GM19035 (cell line): Measurements from ENCODE around the gene ASIC1.
"Not testable (repeated sequence)": the region's sequence is repeated elsewhere in the genome, so short reads cannot be mapped to it uniquely, and the experiment has no call there.

Experiments used
- ATAC-seq: cut with Tn5 transposase; IDR thresholded peaks from one replicate; pipeline ENCODE4 v1.9.1; 2021; ENCODE audit not compliant: unreplicated experiment

The ASIC1 gene

DNA sequence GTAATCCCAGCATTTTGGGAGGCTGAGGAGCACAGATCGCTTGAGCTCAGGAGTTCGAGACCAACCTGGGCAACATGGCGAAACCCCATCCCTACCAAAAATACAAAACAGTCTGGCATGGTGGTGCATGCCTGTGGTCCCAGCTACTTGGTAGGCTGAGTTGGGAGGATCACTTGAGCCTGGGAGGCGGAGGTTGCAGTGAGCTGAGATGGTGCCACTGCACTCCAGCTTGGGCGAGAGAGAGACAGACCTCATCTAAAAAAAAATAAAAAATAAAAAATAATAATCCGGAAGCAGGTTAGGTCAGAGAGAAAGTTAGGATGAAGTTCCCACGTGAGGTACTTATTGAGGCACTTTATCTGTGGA, 27.0 kb downstream of the ASIC1 start:
- ATAC-seq: not testable (repeated sequence)

DNA sequence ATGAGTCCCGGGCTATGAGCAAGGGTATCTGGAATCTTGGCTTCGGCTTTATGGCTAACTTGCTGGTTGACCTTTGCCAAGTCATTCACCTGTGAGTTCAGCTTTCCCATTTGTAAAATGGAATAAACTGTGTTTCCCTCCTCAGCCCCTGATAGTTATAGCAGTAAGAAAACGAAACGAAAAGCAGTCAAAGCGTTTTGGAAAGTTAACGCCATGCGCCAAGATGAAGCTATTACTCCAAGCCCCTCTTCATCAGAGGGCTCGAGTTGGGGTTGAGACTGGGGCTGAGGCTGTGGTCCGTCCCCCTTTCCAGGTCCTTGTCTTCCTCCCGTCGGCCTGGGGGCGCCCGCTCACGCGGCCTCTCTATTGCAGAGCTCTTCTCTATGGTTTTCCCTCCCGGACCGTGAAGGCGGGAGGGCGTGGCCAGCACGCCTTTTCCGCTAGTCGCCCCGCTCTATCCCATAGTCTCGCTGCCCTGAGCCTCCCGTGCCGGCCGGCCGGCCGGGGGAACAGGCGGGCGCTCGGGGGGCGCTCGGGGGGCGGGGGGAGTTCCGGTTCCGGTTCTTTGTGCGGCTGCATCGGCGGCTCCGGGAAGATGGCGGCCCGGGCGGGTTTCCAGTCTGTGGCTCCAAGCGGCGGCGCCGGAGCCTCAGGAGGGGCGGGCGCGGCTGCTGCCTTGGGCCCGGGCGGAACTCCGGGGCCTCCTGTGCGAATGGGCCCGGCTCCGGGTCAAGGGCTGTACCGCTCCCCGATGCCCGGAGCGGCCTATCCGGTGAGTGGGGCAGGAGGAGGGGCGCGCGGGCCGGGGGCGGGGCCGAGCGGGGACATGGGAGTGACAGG, 27.6 kb downstream of the ASIC1 start, which contains the start of gene SMARCD1:
Gene SMARCD1, plus strand, starts transcription at position 568 of the 840 bp plus-strand sequence. Its CDS starts 28 bp downstream, at position 596.
- peak; percentile 88 for ATAC-seq

DNA sequence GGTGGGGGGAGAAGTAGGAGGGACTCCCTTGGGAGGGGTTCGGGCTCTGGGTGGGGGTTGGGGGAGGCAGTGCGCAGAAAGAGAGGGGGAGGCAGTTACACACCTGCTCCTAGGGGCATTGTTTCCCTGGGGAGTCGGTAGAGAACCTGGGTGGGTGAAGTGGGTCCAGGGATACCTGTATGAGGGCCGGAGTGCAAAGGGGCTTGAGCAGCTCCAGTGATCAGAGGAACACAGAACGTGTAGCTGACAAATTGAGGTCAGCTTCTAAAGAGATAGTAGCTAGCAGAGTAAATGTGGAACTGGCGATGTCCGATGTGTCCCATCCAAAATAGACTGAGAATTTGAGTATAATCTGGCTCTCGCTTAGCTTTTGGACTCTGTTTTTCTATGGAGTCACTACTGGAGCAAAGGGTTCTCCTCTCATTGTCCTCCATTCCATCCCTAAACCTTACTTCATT, 28.2 kb downstream of the ASIC1 start:
- ATAC-seq: no peak

DNA sequence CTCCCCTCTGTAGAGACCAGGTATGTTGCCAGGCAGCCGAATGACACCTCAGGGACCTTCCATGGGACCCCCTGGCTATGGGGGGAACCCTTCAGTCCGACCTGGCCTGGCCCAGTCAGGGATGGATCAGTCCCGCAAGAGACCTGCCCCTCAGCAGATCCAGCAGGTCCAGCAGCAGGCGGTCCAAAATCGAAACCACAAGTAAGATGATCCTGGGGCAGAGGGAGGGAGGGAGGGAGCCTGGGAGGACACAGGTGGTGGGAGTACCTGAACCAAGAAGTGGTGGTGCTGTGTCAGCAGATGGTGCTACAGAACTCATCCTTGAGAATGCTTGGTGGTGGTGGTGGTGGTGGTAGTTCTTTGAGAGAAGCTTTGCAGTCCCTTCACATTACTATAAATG, 28.8 kb downstream of the ASIC1 start:
- ATAC-seq: no peak

DNA sequence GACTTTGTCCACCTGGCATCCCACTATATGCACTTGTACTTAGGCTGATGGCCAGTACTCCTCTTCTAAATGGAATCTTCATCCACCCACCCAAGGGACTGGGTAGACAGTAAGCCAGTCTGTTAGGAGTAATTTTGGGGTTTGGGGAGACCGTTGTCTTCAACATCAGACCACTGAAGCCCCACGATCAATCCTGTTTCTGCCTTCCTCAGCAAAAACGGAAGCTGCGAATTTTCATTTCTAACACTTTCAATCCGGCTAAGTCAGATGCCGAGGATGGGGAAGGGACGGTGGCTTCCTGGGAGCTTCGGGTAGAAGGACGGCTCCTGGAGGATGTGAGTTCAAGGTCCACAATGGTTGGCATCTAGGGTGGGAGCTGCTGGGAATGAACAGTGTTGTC, 29.8 kb downstream of the ASIC1 start:
- no peak for ATAC-seq

DNA sequence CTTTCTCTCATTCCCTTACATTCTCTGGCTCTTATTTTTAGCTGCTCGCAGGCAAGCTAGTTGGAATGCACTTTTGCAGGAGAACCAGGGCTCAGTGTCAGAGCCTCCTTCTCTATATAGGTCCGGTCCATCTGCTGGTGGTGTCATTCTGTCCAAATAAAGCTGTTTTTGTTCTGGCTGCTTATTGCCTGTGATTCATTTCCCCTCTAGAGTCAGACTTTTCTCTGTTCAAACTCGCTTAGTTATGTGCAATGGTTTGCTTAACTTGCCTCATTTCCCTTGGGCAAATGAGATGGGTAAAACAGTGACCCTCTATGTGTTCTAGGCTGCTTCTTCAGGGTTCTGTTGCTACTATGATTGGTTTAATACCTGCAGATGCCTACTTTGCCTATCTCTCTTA, 30.6 kb downstream of the ASIC1 start:
- no peak for ATAC-seq

DNA sequence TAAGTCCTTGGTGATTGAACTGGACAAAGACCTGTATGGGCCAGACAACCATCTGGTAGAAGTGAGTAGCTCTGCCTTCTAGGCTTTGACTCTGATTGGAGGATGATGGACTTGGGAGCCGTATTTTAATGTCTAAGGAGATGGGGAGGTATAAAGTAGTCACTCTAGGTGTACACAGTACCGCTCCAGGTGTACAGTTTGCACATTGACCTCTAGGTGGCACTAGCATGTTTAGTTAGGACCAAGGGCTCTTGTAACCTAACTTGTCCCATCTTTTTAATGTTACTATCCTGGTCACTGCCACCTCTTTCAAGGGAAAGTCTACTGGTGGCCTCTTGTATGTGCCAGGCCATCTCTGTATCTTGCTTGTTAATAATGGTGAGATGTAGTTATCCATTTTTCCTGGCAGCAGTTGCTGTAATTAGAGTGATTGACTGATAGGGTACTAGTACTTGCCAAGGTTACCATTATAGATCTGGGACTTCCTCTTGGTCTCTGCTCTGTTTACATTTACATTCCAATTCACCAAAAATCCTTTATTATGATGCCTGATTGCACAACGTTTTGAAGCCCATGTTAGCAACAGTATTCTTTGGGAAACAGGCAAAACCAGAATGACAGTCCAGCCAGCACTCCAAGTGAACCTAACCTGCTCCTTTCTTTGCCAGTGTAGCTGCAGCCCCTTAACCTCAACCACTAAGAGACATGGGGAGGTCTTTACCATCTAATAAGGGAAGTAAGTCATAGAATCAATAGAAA, 31.4 kb downstream of the ASIC1 start:
- no peak for ATAC-seq

DNA sequence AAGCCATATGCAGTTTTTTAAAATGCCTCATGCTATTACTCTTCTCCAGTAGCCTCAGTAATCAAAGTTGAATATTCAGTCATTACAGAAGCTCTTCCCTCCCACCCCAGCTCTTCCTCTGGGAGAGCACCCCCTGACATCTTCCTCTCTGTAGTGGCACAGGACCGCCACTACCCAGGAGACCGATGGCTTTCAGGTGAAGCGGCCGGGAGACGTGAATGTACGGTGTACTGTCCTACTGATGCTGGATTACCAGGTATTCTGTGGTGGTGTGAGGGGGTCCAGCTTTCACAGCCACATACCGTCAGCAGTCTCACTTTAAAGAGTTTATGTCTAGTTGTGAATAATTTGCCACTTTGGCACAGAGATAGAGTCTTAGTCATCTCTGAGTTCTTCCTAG, 32.3 kb downstream of the ASIC1 start:
- ATAC-seq: no peak

DNA sequence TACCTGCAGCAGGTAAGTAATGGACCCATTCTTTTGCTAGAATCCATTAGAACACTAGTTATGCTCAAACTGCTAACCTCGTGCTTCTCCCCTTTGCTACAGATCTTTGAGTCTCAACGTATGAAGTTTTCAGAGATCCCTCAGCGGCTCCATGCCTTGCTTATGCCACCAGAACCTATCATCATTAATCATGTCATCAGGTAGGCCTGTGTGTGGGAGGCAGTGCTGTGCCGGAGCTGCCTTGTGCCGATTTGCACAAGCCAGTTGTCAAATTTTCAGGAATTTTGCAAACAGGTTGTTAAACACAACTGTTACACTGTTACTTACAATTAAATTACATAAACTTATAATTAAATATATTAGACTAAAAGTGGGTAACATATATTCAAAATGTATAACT, 33.0 kb downstream of the ASIC1 start:
- no peak for ATAC-seq

DNA sequence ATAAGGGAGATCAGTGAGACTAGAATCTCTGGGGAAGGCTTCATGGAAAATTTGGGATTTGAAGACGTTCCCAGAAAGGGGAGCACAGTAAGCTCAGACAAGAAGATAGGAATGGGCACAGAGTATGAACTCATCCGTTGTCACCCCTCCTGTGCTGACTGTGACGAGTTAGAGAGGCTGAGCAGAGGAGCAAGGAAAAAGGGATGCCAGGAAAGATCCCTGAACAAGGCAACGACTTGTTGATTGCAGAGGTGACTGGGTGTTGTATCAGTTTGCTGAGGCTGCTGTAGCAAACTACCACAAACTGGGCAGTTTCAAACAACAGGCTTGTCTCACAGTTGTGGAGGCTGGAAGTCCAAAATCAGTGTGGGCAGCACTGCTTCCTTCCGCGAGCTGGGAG, 40.6 kb downstream of the ASIC1 start:
- no peak for ATAC-seq

DNA sequence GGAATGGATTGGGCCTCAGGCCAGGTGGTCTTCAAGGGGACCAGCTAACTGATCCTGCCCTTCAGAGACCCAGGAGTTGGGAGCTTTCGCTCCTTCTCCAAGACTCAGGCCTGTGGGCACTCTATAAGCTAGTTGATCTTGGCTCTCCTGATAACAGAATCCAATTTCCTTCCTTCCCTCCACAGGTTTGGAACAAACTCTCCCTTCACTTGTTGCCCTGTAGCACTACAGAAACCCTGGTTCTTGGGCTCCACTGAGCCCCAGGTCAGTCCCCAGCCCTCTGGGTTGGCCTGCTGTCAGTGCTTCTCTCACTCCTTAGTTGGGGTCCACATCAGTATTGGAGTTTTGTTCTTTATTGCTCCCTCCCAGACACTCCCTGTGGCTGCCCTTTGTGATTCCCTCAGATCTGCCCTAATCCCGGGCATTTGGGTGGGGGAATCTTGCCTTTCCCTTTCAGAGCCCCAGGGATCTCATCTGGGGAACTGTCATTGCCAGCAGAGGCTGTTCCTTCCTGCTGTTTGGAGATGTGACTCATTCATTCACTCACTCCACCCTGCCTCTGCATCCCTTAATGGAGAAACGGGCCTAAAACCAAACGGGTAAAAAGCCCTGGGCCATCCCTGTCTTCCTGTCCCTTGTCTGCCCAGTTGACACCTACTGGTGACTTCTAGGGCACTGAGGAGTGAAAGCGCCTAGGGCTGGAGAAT, 42.1 kb downstream of the ASIC1 start:
- ATAC-seq: no peak

DNA sequence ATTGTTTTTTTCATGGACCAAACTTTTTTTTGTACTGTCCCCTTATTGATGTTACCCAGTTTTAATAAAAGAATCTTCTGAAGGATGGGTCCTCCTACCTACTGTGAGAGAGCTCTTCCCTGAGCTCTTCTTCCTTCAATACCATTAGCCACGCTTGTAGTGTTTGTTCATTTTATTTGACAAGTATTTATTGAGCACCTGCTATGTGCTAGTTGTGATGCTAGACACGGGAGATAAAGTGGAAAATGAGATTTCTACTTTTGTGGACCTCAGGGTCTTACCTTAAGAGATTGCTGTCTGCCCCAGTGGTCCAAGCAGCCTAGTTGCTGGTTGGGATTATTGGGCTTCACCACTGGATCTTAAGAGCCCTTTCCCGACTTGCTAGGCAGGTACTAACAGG, 43.2 kb downstream of the ASIC1 start:
- no peak for ATAC-seq

DNA sequence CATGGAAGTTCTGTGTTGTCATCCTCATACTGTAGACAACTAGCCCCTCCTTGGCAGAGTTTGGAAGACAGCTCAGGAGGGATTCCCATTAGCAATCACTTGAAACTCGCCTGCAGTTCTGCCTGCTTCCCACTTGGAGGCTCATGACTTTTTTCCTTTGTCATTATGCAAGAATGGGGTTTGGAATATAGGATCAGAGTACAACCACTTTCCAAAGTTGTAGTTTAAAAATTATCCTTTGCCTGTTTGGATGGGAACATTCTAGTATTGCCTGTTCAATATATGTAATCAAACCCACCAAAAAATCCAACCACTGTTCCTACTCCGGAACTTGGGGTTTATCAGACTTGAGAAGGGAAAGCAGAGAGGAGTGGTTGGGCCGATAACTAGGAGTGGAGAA, 44.3 kb downstream of the ASIC1 start:
- no peak for ATAC-seq

DNA sequence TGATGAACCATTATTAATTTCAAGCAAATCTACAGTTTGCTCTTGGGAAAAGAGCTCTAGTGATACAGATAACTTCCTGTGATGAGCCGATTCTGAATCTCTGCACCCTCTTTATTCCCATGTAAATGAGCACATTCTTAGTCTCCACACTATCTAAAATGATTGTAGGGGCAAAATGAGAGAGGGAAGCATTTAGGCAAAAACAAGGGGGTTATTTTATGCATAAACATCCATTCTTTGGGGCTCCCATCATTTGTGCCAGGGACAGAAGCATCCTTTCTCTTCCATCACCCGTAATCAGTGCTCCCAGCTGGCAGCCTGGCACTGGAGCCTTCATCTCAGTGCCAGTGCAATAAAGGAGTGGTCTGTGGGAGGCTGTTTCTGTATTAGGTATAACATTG, 44.7 kb downstream of the ASIC1 start:
- no peak for ATAC-seq

DNA sequence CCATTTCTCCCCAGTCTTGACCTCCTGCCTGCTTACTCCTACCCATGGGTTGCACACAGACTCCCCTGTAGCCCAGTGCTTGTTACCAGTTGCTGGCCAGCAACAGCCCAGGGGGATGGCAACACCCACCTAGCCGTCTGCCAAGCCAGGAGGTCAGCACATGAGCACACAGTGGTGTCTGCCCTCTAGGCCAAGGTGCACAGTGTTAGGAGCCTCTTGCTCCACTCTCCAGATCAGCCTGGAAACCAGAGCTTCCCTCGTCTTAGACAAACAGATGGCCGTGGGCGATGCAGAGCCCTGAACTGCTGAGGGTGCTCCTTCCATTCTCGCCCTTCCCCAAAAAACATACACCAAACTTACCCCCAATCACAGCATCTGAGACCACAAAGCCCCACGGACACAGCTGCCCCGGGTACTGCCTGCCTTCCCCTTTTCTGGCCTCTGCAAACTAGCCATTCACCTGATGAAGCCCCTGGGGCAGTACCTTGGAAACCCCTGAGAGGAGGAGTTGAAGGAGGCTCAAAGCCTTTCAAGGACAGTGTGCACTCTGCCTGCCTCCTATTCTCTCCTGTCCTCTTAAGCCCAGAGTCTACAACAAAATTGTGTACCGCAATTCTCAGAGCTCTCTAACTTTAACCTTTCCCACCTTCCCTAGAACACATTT, 45.4 kb downstream of the ASIC1 start:
- no peak for ATAC-seq

DNA sequence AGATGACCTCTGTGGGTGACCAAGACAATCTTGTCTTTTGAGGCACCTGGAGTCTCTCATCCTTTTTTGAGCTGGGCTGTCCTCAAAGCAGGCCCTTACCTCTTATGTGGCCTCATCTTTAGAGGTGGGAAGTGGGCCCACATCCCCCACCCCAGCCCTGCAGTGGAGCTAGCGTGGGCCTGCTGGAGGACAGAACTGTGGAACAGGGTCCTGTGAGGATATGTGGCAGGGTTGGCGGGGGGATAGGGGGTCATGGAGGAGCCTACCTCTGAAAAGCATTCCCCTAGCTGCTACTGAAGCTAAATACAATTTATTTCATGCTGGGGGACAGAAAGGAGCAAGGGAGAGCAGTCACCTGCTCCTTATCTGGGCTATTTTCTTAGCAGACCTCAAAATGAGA, 46.0 kb downstream of the ASIC1 start:
- no peak for ATAC-seq

DNA sequence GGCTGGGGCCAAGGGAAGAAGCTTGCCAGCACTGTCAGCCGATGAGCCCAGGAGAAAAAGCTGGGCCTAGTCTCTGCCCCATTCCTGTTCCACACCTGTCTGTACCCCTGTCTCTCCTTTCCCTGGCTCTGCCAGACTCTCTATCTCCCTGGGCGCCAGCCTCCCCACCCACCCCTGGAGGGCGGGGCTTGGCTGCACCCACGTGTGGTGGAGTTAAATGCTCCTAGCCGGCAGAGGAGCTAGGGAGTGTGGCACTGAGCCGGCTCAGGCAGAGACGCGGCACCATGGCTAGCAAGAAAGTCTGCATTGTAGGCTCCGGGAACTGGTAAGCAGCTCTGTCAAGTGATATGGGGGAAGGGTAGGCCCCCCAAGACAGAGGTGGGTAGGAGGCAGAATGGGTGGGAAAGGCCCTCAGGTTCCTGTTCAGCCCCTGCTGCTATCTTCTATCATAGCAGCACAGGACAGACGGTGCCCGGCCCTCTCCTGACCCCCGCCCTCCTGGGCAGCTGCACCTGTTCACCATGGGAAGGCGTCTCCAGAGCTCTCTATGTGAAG, 46.4 kb downstream of the ASIC1 start, which contains the start of gene GPD1:
Gene GPD1, plus strand, starts transcription at position 242 of the 555 bp plus-strand sequence. Its CDS starts 43 bp downstream, at position 285.
- ATAC-seq: no peak

DNA sequence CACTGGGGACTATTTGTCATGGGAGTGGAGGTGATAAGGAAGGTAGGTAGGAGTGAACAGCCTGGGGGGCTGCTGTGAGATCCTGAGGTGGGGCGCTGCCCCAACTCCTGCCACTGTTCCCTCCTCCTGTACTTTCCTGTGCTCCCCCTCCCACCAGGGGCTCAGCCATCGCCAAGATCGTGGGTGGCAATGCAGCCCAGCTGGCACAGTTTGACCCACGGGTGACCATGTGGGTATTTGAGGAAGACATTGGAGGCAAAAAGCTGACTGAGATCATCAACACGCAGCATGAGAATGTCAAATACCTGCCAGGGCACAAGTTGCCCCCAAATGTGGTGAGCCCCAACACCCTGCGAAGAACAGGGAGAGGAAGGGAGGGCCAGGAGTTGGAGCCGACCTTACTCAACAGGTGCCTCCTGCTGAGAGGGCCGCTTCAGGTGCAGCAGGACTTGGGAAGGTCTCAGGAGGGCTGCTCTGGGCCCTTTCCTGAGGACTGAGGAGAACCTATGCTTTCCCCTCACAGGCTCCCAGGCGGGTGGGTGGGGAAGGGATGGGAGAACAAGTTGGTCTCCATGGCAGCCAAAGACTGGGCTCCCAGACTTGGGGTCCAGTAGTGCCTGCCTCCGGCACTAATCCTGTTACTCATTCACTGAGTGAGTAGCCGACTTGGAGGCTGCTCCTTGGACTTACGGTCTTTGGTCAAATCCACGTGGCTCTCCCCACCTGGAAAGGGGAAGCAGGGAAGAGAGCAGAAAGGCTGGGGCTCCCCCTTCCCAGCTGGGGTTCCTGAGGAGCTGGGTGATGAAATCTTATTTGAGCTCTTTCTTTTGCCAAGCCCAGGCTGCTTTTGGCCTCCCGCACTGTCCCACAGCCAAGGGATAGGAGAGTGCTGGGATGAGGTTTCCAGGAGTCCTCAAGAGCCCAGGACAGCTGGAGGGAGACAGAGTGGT, 47.3 kb downstream of the ASIC1 start:
- ATAC-seq: no peak

DNA sequence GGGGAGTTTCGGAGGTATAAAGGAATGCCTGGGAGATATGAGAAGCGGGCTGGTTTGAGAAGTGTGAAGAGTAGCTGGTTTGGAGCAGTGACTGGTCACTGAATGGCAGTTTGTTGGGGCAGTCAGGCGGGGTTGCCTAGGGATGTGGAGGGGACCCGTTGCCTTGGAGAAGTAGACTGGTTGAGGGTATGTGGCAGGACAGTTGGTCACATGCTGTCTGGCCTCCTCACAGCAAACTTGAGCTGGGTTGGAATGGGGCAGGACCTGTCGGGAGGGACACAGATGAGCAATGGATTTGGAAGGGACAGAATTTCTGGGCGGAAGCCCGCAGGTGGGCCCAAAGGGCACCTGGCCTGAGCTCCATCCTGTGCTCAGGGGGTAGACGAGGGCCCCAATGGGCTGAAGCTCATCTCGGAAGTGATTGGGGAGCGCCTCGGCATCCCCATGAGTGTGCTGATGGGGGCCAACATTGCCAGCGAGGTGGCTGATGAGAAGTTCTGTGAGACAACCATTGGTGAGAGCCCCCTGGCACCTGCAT, 48.6 kb downstream of the ASIC1 start:
- ATAC-seq: no peak
